Activated T-cell treated with anti-CD3 and anti-CD28 coated beads, Interleukin-2, amount 50 U/mL, for 4 hours (primary cell): ENCODE measurements around the gene PNPT1. TPM values are rescaled to one million over a fixed set of nuclear protein-coding genes. Genes with fewer than 3 reads are reported as not detected.
"Not testable (repeated sequence)": the region's sequence is repeated elsewhere in the genome, so short reads cannot be mapped to it uniquely, and the experiment has no call there.

Source experiments
- ATAC-seq, 2 donors: fragments of 200-7000 bp; cut with Tn5 transposase; one replicate each; pipeline ENCODE4 v1.10.0; 2021
- DNase-seq: peaks from one replicate; pipeline ENCODE4 v3.0.0-alpha.2; 2020
- H3K27me3 Mint-ChIP-seq: one replicate; pipeline ENCODE4 v1.8.0; 2021; ENCODE audit warnings: low read depth, mixed read lengths
- H3K36me3 Mint-ChIP-seq: one replicate; pipeline ENCODE4 v1.8.0; 2022; ENCODE audit warnings: mixed read lengths; ENCODE audit not compliant: insufficient read depth
- H3K4me1 Mint-ChIP-seq: one replicate; pipeline ENCODE4 v1.8.0; 2021; ENCODE audit warnings: low read depth, mixed read lengths
- H3K4me3 Mint-ChIP-seq: one replicate; pipeline ENCODE4 v1.8.0; 2021; ENCODE audit warnings: mild to moderate bottlenecking, moderate library complexity, mixed read lengths
- H3K9me3 Mint-ChIP-seq: one replicate; pipeline ENCODE4 v1.8.0; 2021; ENCODE audit warnings: mixed read lengths
- total RNA-seq, 3 donors: library from RNA; stranded (reverse); gene quantifications; one replicate each; pipeline ENCODE4 v1.2.1, GENCODE V29; 2021

PNPT1 gene
- total RNA-seq, 3 donors from 2014 or later: 103 to 111 (median 110) TPM

DNA sequence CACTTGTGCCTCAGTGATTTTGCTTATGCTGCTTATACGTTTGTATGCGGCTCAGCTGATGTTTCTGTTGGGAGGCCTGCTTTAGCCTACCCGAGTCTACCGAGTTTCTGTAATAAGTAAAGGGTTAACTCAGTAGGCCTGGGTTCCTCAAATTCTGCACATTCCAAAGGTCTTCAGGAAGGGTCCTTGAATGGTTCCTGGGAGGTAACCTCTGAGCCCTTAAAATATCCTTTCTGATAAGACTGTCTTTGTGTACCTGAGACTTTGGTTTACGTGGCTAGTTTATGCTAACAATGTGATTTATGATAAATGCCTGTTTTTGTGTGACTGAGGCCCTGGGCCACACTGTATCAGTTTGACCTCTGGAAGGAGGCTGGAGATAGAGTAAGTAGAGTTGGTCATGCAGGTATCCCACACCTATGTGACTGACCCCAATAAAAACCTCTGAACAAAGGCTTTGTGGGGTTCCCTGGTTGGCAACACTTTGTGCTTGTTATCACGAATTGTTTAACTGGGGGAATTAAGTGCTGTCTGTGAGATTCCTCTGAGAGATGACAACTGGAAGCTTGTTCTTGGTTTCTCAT lies 18.9 kb upstream of the PNPT1 start:
- Mint-ChIP-seq H3K9me3 (no peaks in the 10 kb centered on the region), H3K4me1 (no peaks in the 10 kb centered on the region), H3K36me3 (no peaks in the 10 kb centered on the region), H3K27me3 (peaks cover 3% of the 10 kb centered on the region), H3K4me3 (no peak overlapping the region)
- DNase-seq (no peak), ATAC-seq (no peak)

DNA sequence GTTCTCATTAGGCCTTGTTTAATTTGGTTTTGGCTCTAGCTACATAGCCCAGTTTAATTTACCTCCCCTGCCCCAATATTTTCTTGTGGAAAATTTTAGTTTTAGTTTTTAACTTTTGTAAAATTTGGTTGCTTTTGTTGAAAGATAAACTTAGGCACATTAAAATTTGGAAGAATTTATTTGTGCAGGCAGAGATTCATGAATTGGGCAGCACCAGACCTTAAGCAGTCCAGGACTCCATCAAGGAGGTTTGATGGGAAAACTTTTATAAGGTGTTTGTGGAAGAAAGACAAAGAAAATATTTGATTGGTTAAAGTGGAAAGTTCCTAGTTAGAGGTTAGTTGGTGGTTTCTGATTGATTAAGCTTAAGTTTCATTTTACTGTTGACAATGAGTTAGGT lies 16.4 kb upstream of the PNPT1 start:
- Mint-ChIP-seq H3K4me3 (no peak overlapping the region), H3K27me3 (peaks cover 6% of the 10 kb centered on the region)
- DNase-seq: no peak

DNA sequence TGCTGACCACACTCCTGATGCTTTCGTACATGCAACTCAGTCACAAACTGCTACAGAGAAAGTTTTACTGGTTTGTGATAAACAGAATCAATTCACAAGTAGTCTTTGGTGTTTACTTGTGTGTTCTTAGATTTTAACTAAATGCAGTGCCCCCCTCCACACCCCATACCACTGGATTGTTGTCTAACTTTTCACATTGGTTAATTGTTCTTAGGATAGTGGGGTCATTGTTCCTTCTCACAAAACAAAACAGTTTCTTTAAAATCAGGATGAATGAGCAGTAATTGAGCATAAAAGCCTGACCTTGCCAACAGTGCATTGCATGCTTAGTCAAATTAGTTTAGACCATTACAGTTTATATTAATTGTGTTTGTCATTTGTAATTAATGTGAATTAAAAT lies 14.1 kb upstream of the PNPT1 start:
- H3K27me3 Mint-ChIP-seq: peaks cover 17% of the 10 kb centered on the region
- no peaks in the 10 kb centered on the region for H3K9me3 Mint-ChIP-seq
- DNase-seq (no peak), ATAC-seq (no peak)
- H3K4me1 Mint-ChIP-seq: no peaks in the 10 kb centered on the region
- no peaks in the 10 kb centered on the region for H3K36me3 Mint-ChIP-seq
- H3K4me3 Mint-ChIP-seq: no peak overlapping the region

More for the DNA sequence above, 16.4 kb upstream of the PNPT1 start:
- Mint-ChIP-seq H3K9me3 (no peaks in the 10 kb centered on the region), H3K36me3 (no peaks in the 10 kb centered on the region), H3K4me1 (no peaks in the 10 kb centered on the region)
- no peak for ATAC-seq

GRCh38 chr2:55706258-55706657 lies 12.6 kb upstream of the PNPT1 start:
- not testable (repeated sequence) for H3K36me3 Mint-ChIP-seq, ATAC-seq, DNase-seq, H3K4me1 Mint-ChIP-seq, H3K4me3 Mint-ChIP-seq, H3K9me3 Mint-ChIP-seq
- peaks cover 17% of the 10 kb centered on the region for H3K27me3 Mint-ChIP-seq

GRCh38 chr2:55705027-55705653 lies 11.5 kb upstream of the PNPT1 start:
- Mint-ChIP-seq H3K36me3 (no peaks in the 10 kb centered on the region), H3K9me3 (no peaks in the 10 kb centered on the region), H3K27me3 (peaks cover 17% of the 10 kb centered on the region), H3K4me1 (no peaks in the 10 kb centered on the region), H3K4me3 (no peak overlapping the region)
- DNase-seq (no peak), ATAC-seq (no peak)

GRCh38 chr2:55703350-55703749 lies 9.7 kb upstream of the PNPT1 start:
- no peaks in the 10 kb centered on the region for H3K9me3 Mint-ChIP-seq
- H3K4me3 Mint-ChIP-seq: no peak overlapping the region
- peaks cover 17% of the 10 kb centered on the region for H3K27me3 Mint-ChIP-seq
- ATAC-seq: no peak
- no peak for DNase-seq
- H3K36me3 Mint-ChIP-seq: no peaks in the 10 kb centered on the region
- H3K4me1 Mint-ChIP-seq: no peaks in the 10 kb centered on the region

- Mint-ChIP-seq H3K36me3 (peaks cover 27% of the 10 kb centered on the region), H3K4me3 (peak overlapping the region; percentile 99), H3K4me1 (peaks cover 35% of the 10 kb centered on the region)
- DNase-seq, H3K27me3 Mint-ChIP-seq, ATAC-seq, H3K9me3 Mint-ChIP-seq: not testable (repeated sequence)
Measured at GRCh38 chr2:55692740-55693139, 904 bp downstream of the PNPT1 start.

DNA sequence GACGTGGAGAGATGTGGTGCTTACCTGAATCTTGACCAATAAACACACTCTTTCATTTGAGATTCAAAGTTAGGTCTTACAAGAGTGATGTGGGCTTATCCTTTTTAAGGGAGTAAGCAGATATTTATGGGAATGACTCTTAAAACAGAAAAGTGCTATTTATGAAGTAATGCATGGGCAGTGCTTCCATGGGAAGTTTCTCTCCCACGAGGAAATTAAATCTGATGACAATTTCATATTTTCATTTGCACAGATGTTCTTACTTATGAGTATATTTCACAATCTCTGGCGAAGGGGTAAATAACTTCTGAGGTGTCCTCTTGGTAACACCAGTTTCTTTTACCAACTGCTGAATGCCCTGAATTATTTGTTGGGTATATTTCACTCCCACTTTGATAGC lies 21.0 kb downstream of the PNPT1 start:
- no peaks in the 10 kb centered on the region for H3K9me3 Mint-ChIP-seq
- H3K4me1 Mint-ChIP-seq: no peaks in the 10 kb centered on the region
- peaks cover 23% of the 10 kb centered on the region for H3K36me3 Mint-ChIP-seq
- no peaks in the 10 kb centered on the region for H3K27me3 Mint-ChIP-seq
- no peak overlapping the region for H3K4me3 Mint-ChIP-seq
- ATAC-seq: no peak
- no peak for DNase-seq

- Mint-ChIP-seq H3K9me3 (no peaks in the 10 kb centered on the region), H3K27me3 (no peaks in the 10 kb centered on the region), H3K4me3 (no peak overlapping the region), H3K36me3 (peaks cover 32% of the 10 kb centered on the region), H3K4me1 (no peaks in the 10 kb centered on the region)
- no peak for DNase-seq
- no peak for ATAC-seq
Measured at GRCh38 chr2:55668956-55669355, 24.7 kb downstream of the PNPT1 start.

DNA sequence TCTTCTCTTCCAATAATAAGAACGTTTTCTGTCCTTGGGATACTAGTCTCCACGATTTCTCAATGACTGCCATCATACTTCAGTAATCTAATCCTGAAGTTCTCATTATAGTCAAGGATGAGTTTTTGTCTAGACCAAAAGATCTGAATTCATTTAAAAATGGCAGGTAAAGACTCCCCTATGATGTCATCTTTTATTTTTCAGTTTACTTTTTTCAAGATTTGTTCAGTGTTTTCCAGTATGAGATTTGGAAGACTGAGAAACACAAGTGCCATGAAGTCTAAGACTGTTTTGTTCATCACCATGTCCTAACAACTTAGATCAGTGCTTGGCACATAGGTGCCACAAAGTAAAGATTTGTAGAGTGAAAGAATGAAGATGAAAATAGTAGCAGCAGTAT lies 40.4 kb downstream of the PNPT1 start:
- no peak for ATAC-seq
- no peak for DNase-seq
- no peaks in the 10 kb centered on the region for H3K4me1 Mint-ChIP-seq
- peaks cover 48% of the 10 kb centered on the region for H3K36me3 Mint-ChIP-seq
- H3K27me3 Mint-ChIP-seq: no peaks in the 10 kb centered on the region
- no peaks in the 10 kb centered on the region for H3K9me3 Mint-ChIP-seq
- H3K4me3 Mint-ChIP-seq: no peak overlapping the region

DNA sequence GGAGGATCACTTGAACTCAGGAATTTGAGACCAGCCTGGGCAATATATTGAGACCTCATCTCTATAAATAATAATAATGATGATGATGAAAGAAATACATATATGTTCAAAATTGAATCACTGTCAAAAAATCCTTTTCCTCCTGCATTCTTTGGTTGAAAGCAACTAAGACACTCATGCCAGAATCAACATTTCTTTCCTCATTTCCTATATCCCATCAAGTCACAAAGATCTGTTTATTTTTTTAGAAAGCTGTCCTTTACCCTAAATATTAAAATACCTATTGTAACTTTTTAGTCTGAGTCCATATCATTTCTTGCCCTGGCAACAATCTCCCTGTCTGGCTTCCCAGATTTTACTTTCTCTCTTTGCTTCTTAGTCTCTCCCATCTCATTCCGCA lies 44.4 kb downstream of the PNPT1 start:
- Mint-ChIP-seq H3K27me3 (no peaks in the 10 kb centered on the region), H3K36me3 (peaks cover 33% of the 10 kb centered on the region), H3K9me3 (no peaks in the 10 kb centered on the region), H3K4me3 (no peak overlapping the region), H3K4me1 (no peaks in the 10 kb centered on the region)
- DNase-seq (no peak), ATAC-seq (no peak)

DNA sequence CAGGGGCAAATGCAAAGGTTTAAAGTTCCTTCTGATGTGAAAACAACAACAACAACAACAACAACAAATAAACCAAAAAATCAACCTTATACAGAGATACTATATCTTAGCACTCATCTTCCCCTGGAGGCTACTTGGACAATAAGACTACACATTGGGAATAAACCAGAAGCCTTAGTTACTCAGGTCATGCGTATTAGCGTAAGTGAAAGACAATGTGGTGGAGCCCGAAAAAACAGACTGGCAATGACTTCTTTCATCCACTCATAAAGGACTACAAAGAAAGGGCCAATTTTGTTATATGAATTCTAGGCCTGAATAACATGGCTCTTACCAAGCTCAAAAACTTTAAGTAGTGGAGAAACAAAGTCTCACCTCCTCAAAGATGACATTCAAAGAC lies 56.8 kb downstream of the PNPT1 start:
- DNase-seq: no peak
- ATAC-seq: no peak
- Mint-ChIP-seq H3K27me3 (no peaks in the 10 kb centered on the region), H3K36me3 (peaks cover 24% of the 10 kb centered on the region), H3K9me3 (no peaks in the 10 kb centered on the region), H3K4me1 (no peaks in the 10 kb centered on the region), H3K4me3 (no peak overlapping the region)

DNA sequence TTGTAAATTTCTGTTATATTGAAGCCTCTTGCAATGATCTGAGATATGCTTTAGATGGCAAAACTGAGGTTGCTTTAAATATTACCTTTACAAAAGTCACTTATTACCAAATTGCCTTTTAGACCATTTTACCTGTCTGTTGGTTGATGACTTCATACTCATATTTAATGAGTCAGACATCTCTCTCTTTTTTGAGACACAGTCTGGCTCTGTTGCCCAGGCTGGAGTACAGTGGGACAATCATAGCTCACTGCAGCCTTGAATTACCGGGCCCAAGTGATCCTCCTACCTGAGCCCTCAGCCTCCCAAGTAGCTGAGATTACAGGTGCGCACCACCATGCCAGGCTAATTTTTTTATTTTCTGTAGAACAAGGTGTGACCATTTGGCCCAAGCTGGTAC lies 64.7 kb downstream of the PNPT1 start:
- ATAC-seq (peak in 1 of 2 donors; percentile 18), DNase-seq (no peak)
- H3K27me3 Mint-ChIP-seq: no peaks in the 10 kb centered on the region
- H3K36me3 Mint-ChIP-seq: peaks cover 18% of the 10 kb centered on the region
- no peak overlapping the region for H3K4me3 Mint-ChIP-seq
- H3K9me3 Mint-ChIP-seq: no peaks in the 10 kb centered on the region
- H3K4me1 Mint-ChIP-seq: peaks cover 24% of the 10 kb centered on the region

DNA sequence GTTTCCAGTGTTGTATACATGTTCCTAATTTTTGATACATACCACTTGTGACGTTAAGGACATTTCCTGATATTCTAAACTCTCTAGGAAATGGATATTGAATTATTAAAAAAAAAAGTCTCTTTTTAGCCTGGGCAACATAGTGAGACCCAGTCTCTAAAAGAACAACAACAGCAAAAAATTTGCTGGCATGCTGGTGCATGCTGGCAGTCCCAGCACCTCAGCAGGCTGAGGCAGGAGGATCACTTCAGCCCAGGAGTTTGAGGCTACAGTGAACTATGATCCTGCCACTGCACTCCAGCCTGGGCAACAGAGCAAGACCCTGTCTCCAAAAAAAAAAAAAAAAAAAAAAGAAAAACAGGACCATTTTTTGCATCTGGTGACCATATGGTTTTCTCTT lies 65.7 kb downstream of the PNPT1 start:
- Mint-ChIP-seq H3K4me3 (no peak overlapping the region), H3K27me3 (no peaks in the 10 kb centered on the region), H3K9me3 (no peaks in the 10 kb centered on the region), H3K36me3 (peaks cover 22% of the 10 kb centered on the region), H3K4me1 (peaks cover 34% of the 10 kb centered on the region)
- ATAC-seq (no peak), DNase-seq (no peak)

DNA sequence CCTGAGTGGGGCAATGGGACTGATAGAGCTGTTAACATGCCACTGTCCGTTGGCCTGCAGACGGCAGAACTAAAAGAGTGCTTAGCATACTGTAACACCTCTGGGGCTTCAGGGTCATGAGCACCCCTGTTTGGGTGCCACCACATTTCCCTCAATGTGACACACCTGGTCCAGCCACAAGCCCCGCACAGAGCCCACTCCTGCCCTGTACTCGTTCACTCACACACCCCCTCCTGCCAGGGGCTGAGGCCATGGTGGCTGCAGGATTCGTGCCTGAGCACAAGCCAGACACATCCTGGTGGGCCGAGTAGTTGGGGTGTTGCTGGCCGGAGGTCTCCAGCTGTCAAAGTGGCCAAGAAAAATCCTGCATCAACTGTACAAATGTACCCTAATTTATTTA lies 71.8 kb downstream of the PNPT1 start:
- Mint-ChIP-seq H3K36me3 (peaks cover 24% of the 10 kb centered on the region), H3K4me3 (no peak overlapping the region), H3K4me1 (peaks cover 66% of the 10 kb centered on the region)

More for the DNA sequence above, 71.8 kb downstream of the PNPT1 start:
- ATAC-seq: no peak
- Mint-ChIP-seq H3K9me3 (no peaks in the 10 kb centered on the region), H3K27me3 (no peaks in the 10 kb centered on the region)
- no peak for DNase-seq
